T-helper 2 cell (primary cell): ENCODE measurements around the gene USP12.
A peak's percentile ranks its signal among the peaks of the same experiment; 100 is the strongest.

ENCODE experiments used
- DNase-seq, 5 experiments: peaks; one replicate each; pipeline versions ENCODE4 v3.0.0 to v3.0.0-alpha.2; 2012 to 2022

Gene USP12

DNA sequence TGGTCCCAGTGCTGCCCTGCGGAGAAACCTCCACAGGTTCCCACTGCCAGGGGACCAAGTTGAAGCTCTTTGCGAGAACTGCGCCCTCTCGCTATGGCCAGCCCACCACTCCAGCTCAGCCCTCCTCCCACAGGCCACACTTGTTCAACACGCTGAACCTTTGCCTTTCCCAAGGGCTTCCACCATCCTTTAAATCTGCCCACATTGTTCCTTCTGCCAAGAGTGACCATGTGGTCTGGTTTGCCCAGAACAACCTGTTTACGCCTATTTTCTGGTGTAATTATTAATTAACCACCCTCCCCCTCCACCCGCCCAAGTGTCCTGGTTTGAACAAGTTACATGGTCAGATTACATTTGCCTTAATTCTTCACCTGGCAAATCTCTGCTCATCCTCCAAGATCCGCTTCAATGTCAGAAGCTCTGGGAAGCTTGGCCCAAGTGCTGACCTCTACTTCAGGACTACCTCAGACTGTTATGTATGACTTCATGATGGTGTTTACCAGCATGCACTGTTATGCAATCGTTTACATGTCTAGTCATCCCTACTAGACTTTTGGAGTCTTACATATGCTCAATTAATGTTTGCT, 12.0 kb upstream of the USP12 start:
- no peak for DNase-seq

DNA sequence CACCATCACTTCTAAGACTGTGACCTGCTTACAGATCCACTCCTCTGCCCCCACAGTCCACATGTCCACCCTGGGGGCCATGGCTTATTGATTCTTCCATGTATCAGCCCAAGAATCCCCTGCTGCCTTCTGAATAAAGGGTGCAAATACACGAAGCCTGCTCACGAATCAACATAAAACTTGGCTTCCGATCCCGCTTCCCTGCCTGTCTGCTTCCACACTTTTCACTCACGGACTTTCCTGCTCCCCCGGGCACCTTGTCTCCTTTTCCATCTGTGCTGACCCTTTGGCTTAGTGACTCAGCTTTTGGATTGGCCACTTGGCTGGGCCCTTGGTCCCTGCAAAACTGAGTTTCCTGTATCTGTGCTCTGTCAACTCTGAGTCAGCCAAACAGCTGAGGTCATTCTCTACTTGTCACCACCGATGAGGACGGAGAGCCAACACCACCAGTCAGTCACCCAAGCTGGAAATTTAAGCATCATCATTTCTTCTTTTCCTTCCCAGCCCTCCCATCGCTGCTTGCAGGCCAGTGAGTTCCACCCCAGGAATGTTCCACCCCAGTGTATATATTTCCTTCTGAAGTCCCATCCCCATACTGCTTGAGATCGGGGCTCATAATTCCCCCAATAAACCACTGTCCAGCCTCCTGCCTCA, 11.4 kb upstream of the USP12 start:
- no peak for DNase-seq

DNA sequence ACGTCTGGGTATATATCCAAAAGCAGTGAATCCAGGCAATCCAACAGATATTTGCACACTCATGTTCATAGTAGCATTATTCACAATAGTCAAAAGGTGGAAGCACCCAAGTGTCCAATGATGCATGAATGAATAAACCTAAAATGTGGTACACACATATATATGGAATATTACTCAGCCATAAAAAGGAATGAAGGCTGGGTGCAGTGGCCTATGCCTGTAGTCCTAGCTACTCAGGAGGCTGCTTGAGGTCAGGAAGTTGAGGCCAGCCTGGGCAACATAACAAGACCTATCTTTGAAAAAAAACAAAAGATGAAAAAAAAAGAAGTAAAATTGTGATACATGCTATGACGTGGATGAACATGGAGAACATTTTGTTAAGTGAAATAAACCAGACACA, 10.4 kb upstream of the USP12 start:
- DNase-seq = no peak

DNA sequence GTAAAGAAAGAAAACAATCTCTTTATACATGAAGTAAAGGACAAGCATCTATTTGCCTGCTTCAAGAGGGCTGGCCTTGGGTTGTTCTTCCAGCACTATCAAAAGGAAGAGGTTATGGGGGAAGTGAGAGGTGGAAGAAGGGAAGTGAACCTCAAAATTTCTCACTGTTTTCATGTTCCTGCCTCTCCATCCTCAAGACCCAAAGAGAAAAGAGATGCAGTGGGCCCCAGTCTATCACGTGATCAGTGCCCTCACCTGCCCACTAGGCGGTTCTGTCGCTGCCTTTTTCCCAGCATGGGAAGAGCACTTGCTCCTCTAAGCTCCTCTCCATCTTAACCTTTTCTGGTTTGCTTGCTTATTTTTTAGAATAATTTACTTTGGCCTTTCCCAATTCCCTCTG, 6.2 kb upstream of the USP12 start:
- no peak for DNase-seq

DNA sequence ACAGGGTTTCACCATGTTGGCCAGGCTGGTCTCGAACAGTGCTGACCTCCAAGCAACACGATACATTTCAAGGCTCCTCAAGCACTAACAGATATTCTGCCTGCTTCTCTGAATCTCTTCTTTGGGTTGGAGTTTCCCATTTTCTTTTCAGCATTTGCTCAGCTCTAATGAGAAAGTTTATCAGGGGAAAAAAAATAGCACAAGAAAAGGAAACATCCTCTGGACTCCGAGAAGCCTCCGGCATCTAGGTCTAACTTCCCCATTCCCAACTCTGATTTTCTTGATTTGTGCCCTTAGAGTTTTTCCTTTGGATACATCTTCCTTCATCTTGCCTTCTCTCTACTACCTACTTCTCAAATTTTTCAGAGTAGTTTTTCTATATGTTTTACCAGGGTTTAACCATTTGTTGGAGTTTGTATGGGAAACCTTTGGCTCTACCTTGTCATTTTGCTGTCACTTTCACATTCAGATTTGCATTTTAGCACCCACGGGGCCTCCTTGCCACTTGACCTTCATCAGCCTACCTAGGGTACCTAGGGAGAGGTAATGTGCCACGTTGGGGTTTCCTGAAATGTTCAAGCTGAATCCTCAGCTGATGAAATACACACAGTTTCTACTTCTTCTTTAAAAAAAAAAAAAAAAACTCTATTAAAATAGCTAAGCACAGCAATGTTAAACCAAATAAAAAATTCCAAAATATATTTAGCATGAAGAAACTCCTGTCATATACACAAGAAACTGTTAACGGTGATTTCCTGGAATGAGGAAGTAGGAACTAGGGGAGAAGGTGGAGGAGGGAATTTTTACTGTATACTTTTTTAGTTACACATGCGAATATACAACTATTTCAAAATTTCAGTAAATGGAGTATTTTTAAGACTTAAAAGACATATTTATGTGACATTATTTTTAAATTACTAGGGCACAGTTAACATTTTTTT, 5.1 kb upstream of the USP12 start:
- no peak for DNase-seq

DNA sequence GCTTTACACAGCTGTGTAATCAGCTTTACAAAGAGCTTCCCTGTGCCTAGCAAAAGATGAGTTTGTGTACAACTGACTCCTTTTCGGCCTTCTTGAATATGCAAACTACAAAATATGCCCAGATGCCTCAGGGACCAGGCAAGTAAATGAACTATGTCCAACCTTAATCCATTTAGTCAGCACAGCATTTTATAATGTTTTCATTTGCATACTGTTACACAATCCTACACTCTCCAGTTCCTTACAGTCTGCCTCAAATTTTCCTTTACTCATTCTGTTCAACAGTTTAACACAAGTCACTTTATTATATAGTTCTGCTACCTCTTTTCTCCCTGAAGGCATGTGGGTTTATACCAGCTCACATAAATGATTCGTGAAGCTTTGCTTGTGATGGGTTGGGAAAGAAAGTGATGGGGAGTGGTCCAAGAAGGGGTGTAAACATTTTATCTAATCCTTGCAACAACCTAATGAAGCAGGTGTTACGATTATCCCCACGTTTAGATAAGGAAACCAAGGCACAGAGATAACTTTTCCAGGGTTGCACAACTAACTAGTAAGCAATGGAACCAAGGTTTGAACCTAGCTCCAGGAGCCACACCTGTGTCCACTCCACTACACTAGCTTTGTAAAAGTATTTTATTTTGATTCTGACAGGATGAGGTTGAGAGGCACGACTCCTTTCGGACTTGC, 3.3 kb upstream of the USP12 start:
- DNase-seq = no peak

DNA sequence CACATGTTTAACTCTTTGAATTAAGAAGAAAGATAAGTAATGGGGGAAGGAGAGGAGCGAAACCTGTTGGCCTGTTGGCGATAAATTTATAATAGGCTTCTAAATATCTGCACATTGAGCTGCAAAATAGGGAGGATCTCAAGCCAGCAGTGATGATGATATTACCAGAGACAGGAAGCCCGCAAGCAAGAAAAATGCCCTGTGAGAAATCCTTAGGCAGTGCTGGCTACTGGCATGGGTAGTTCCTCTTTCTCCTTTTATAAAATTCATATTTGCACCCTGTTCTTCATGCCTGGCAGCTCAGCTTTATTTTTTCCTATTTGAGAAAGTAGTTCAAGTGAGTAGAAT, 858 bp upstream of the USP12 start:
- peak in 2 of 5 experiments; percentile 5 to 59 for DNase-seq

DNA sequence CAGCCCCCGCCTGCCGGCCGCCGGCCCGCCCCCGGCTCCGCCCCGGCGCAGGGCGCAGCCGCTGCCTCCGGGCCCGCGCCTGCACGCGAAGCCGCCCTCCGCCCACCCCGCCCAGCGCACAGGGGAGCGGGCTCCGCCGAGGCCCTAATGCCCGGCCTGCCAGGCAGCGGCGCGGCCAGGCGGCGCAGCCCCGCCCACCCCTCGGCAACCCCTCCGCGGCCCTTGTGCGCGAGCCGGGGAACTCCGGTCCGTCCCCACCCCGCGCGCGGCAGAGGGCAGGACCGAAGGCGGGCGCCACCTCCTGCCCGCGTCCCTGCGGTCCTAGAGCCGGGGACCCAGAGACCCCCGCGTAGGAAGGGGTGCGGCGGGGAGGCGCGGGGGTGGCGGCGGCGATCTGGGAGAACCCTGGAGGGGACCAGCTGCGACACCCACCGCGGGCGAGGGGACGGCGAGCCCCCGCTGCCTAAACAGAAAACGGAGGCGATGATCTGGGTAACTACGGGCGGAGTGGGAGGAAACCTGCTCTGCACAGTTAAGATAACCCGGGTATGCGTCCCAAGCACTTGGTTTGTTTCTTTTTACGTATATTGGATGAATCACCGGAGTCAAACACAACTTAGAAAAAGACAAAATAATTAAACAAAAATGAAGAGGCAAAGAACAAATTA, 350 bp upstream of the USP12 start:
- DNase-seq = peak; percentile 80 to 97 (median 88)

DNA sequence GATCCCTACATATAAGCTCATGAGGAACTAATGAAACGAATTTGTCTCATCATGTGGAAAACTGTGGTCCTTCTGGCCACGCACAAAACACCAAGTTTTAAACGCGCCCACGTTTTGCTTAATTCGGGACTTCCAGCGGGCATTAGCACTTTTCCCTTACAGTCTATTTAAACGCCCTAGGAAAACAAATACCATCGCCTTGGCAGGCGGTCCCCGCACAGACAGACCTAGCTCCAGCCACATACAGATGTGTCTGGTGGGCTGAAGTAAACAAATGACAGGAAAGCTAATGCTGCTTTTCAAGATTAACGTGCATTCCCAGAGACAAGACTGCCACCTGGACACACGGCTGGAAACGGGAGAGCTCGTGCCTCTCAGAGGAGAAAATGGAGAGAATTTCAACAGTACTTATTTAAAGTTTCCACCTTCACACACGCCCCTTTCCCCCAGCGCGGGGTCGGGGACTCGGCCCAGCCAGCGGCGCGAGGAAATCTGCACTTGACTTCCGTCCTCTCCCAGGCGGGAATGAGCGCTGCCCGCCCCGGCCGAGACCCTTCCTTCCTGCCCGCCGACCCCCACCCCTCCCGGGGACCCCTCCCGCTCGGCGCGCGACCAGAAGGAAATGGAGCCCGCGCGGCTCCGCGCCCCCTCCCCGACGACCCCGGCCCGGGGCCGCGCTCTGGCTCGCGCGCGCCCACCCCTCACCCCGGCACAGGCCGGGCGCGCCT, 931 bp downstream of the USP12 start:
- peak; percentile 7 to 42 (median 14) for DNase-seq

DNA sequence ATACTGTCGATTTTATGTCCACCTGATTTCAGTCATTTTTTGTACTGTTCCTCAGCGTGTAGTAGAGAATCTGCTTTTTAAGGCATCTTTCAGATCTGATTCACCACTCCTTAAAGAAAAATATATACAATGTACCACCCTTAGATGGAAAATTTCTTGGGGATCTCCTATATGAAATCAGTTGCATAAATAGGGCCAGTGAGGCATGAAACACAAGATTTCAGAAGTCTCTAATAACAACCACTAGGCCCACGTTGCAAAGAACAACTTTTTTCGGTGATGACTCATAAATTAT, 1.4 kb downstream of the USP12 start:
- DNase-seq = peak in 1 of 5 experiments; percentile 55

DNA sequence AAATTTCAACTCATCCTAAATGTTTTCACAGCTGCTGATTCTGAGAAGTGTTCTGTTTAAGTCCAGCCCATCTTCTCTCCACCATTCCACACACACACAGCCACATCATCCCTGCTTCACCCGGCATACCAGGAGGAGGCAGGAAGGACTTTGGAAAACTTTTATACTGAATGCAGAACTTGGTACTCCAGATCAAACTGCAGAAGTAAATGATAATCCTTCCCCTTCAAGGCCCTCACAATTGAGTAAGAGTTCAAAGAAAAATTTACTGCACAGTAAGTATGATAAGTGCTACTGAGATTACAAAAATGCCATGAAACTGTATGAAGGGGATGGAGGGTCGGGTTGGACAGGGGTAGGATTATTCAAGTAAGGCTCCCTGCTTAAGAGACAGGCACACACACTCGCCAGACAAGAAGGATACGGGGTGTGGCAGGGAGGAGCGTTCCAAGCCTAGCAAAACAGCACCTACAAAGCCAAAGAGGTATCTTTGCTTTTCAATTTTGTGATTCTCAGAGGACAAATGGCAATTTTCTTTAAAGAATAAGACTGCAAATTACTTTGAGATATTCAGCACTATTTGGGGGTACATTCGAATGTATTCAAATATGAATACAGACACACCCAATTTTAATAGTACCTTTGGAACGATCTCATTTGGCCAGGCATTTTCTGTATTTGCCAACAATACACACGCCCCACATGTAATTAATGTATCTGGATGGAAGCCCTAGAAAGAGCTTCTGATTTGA, 2.5 kb downstream of the USP12 start:
- no peak for DNase-seq

DNA sequence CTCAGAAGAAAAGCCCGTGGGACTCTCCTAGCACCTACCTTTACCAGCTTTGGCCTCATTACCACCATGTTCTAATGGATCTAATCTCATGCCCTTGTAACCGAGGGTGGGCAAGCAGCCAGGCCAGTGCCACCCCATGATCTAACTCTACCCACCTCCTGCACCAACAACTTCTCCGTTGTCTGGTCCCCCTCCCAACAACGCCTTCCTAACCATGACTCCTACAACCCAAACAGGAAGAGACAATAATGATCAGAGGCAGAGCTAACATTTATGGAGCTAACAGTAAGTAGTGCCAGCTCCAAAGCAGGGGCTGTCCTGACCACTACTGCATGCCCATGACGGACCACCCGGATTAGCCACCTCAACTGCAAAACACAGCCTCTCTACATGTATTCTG, 3.5 kb downstream of the USP12 start:
- no peak for DNase-seq

DNA sequence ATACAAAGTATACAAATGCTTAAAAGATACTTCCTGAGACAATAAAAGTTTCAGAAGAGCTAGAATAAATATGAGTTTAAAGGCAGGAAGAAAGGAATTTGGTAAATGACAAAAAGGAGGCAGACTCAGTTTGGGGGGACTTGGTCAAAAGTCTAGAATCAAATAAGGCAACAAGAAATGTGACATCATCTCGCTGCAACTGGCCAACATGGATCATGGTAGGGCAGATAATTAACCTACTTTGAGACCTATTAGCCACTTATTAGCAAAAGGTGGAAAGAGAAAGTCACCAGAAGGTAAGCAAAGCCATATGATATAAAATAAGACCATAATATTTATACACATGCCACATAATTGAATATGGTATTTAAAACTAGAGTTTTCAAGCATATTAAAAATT, 5.3 kb downstream of the USP12 start:
- no peak for DNase-seq

DNA sequence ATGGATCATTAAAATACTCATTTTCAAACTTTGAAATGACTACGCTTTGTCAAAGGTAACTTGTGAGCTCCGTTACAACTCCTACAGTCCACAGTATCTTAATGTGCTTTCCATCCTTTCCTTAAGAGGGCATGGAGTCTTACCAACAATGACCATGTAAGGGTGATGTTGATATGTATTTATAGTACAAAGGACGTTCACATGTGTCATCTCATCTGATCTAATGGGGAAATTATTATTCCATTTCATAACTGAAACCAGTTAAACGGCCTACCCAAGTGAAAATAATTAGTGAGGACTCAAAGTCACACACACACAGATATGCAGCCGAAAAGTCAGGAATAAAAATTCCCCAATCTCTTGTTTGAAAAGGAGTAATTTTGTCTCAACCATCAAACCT, 9.6 kb downstream of the USP12 start:
- DNase-seq = no peak

DNA sequence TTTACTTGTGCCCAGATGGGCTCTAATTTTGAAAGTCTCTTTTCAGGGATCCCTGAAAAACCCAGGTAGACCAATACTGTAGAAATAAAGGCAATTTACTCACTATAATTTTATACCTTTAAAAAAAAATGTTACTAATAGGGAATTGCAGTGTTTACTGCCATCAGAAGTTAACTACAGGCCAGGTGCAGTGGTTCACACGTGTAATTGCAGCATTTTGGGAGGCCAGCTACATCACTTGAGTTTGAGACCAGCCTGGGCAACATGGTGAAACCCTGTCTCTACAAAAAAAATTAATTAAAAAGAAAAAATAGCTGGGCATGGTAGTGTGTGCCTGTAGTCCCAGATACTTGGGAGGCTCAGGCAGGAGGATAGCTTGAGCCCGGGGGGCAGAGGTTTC, 10.2 kb downstream of the USP12 start:
- DNase-seq = no peak

DNA sequence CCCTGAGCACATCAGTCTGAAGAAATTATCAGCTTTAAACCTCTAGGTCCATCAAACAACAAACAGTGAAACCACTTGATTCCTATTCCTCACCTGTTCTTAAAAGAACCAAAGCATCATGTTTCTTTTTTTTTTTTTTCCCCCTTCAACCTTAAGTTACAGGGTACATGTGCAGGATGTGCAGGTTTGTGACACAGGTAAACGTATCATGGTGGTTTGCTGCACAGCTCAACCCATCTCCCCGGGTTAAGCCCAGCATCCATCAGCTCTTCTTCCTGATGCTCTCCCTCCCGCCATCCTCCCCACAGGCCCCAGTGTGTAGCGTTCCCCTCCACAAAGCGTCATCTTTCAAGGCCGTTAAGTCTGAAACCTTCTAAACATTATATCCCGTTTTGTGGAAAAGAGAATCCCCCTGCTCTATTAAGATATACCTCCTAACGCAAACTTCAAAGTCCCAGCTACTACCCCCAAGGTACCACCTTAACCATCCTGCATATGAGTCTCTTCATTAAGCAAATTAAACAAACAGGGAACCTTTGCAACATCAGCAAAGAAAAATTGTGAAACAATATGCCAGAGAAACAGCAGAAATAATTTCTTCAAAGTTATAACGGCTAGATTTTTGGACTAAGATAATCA, 10.8 kb downstream of the USP12 start:
- DNase-seq = no peak

DNA sequence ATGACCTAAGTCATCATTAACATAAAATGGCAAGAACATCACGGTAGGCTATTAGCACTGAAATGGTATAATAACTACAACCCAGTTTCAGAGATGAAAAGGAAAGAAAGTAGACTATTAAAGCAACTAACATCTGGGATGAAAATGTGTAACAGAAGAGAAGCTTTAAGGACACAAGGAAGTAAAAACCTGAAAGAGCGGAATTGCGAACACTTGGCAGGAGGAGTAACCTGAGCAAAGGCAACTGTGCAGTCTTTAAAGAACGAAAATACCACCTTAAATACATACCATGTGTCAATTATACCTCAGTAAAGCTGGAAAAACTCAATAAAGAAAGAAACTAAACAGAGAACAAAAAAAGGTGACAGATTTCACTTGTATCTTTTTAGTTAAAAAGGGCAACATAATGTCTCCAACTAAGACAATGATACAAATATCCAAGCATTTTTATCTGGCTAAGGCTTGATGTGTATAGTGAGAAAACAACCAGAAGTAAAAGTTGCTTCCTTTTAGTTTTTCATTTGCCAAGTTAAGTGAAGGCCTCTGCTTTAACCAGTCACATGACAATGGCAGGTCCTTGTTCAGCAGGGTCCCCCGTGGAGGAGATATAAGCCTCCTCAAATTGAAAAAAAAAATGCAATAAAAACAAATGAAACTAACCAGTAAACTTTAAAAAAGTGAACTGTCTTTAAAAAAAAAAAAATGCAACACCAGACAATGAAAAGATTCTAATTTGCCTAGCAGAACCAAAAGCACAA, 11.6 kb downstream of the USP12 start:
- DNase-seq = no peak

DNA sequence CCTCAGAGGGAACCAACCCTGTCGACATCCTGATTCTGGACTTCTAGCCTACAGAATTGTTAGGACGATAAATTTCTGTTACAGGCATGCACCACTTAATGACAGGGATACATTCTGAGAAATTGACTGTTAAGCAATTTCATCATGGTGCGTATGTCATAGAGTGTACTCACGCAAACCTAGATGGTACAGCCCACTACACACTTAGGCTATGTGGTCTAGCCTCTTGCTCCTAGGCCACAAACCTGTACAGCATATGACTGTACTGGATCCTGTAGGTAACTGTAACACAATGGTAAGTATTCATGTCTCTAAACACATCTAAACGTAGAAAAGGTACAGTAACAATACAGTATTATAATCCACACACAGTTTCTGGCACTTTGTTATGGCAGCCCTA, 13.3 kb downstream of the USP12 start:
- peak in 1 of 5 experiments; percentile 13 for DNase-seq

DNA sequence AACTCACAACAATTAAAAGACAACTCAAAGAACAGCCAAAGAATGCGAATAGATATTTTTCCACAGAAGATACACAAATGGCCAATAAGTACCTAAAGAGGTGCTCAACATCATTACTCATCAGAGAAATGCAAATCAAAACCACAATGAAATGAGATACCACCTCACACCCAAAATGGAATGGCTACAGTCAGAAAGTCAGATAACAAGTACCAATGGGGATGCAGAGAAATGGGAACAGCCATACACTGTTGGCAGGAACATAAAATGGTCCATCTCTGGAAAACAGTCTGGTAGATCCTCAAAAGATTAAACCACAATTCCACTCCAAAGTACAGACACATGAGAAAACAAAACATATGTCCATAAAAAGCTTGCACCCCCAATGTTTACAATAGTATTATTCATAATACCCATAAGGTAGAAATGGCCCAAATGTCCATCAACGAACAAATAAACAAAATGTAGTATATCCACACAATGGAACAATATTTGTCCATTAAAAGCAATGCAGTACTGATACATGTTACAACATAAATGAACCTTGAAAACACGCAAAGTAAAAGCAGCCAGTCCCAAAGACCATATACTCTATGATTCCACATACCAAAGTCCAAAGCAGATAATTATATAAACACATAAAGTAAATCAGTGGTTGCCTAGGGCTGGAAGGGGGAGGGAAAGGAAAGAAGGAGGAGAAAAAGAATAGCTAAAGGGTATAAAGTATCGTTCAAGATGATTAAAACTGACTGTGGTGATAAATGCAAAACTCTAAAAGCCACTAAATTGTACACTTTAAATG, 19.6 kb downstream of the USP12 start:
- peak in 1 of 5 experiments; percentile 31 for DNase-seq
